ENCODE data around the gene FHOD3.

DNA sequence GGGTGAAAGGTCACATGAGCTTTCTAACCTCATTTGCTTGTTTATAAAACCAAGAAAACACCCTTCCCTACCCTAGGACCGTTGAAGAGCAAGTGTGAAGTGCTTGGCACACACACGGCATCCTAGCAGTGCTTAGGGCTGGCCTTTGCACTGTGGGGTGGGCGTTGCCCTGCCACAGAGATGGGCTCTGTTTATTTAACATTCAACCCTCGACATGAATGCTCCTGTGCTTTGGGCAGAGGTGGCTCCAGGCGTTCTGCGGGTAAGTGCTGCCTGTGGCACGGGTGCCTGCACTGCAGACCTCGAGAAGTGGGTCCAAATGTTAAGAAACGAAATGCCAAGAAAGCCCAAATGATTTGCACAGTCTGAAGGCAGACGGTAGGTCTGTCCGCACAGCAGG lies 170.1 kb downstream of the FHOD3 start:
- TF ChIP-seq, protein P1, sequence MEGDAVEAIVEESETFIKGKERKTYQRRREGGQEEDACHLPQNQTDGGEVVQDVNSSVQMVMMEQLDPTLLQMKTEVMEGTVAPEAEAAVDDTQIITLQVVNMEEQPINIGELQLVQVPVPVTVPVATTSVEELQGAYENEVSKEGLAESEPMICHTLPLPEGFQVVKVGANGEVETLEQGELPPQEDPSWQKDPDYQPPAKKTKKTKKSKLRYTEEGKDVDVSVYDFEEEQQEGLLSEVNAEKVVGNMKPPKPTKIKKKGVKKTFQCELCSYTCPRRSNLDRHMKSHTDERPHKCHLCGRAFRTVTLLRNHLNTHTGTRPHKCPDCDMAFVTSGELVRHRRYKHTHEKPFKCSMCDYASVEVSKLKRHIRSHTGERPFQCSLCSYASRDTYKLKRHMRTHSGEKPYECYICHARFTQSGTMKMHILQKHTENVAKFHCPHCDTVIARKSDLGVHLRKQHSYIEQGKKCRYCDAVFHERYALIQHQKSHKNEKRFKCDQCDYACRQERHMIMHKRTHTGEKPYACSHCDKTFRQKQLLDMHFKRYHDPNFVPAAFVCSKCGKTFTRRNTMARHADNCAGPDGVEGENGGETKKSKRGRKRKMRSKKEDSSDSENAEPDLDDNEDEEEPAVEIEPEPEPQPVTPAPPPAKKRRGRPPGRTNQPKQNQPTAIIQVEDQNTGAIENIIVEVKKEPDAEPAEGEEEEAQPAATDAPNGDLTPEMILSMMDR (tag by site-specific recombination; IDR thresholded peaks at IDR 0.05) = no peak
- TF ChIP-seq ZNF239 (tag by site-specific recombination; IDR thresholded peaks at IDR 0.05) = no peak
- no peak for TF ChIP-seq ZBTB1 (tag by site-specific recombination; IDR thresholded peaks at IDR 0.05)
